Hippocampal formation (tissue), 2 donors: ENCODE measurements around the gene KIRREL3.

Source experiments
- DNase-seq, 2 donors: peaks; one replicate each; lab custom pipeline; 2025; lab: John Stamatoyannopoulos, UW

The KIRREL3 gene

DNA sequence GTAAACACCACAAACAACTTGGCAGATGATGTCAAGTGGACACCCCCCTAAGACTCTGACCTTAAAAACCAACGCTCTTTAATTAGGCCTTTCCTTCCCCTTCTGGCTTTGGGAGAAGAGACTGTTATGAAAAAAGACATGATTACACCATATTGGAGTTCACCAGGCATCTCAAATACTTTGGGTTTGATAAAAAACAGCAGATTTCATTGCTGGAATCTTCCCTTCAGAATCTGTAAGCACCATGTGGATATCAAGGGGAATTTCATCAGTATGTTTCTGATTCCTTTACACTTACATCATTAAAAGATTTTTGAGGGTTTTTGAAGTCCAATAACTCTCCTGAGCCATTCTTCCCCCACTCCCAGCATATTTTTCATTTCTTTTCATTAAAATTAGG, 85.6 kb downstream of the KIRREL3 start:
- no peak for DNase-seq

GRCh38 chr11:126914166-126914565, 86.4 kb downstream of the KIRREL3 start:
- no peak for DNase-seq

DNA sequence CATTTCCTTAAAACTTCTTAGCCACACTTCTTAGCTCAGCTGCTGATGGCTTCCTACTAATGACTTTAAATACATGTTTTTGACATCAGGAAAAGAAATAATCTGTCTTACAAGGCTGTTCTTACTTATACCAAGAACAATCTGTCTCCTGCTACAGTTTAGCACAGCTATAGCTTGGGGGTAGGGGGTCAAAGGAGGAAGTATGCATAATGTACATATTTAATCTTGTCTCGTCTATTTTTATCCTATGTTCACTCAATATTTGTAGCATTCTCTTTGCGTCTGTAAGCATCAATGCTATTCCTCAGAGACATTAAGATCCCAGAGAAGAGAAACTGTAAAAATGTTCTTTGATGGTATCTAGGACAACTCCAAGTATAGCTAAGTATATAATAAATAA, 96.0 kb downstream of the KIRREL3 start:
- DNase-seq: no peak

- no peak for DNase-seq
Observed at GRCh38 chr11:126901783-126902182, 98.8 kb downstream of the KIRREL3 start.

DNA sequence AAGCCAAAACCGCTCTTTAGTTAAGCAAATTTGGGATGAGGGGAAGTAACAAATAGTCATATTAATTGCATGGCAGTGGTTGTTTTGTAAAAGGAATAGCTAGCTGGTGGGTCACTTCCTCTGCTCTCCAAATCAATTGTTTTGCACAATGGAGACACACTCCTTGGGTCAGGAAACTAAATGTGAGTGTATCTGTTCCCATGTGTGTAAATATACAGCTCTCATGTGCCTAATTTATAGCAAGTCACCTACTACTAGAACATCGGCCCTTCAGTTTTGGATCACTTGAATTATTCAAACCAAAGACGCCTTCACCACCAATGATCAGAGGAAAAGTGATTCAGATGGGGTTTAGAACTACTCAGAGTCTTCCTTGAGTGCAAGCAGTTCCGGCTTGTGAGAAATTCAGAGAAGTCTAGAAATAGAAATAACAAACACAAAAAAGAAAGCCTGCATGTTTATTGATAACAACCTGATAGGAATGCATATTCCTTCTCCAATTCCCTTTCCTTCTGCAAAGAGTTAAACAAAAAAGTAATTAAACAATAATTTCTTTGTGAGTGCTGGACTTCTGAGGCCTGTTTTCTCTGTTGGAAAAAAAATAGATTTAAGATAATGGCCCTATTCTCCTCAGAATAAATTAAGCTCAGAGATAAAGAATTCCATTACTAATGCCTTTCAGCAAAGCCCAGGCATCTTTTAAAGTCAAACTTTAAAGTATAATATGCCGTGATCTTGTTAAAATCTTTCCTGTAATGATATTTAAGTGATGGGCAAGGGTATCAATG, 100.4 kb downstream of the KIRREL3 start:
- DNase-seq: peak in 1 of 2 donors; percentile 31

DNA sequence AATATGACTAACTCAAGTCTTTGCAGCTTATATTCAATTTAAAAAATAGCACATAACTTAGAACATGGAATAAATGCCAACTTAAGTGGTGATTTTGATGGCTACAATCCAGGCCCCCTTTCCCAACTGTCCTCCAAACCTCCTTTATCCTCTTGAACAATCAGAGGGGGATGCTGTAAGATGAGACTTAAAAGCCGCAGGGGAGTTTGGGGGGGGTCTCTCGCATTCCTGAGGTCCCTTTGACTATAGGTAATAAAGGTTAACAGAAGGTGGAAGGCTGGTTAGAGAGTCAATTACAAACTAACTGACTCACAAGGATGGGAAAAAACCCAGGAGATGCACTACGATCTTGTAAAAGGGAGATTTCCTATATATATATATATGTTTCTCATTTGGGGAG, 101.8 kb downstream of the KIRREL3 start:
- DNase-seq: no peak

GRCh38 chr11:126897430-126897829, 103.1 kb downstream of the KIRREL3 start:
- no peak for DNase-seq

- DNase-seq: no peak
Observed at GRCh38 chr11:126896025-126896424, 104.5 kb downstream of the KIRREL3 start.

DNA sequence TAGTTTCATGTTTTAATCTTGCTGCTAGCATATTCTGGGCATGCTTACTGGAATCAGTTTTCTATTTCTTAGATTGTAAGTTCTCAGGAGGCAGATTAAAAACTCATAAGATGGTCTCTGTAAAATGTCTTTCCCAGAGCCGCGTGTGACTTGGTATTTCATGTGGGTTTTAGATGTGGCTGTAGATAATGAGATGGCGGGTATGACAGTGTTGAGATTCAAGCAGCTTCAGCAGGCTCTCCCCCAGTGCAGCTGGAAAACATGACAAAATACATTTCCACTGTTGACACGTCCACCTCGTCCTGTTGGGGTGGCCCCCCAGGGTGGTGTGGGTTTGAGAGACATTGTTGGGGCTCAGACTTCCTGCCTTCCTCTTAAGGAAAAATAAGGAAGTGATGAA, 106.8 kb downstream of the KIRREL3 start:
- no peak for DNase-seq

DNA sequence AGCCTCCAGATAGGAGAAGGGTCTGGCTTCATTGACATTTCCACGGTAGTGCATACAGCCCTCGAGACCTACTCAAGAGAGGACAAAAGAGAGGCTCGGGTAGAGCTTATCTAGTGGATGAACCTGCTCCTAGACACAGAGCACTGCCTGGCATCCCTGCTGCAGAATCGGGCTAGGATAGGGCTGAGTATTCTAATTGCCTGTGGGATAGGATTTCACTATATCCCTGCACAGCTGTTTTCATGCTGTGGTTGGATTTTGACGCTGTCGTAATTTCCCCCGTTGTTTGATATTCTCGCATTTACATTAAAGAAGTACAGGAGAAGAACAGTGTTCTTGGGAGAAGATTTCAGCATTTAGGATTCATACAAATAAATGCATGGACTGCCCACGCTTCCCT, 107.8 kb downstream of the KIRREL3 start:
- DNase-seq: no peak

- peak in 1 of 2 donors; percentile 18 for DNase-seq
Observed at GRCh38 chr11:126891556-126892217, 108.9 kb downstream of the KIRREL3 start.

- DNase-seq: peak; percentile 65 to 91
Observed at GRCh38 chr11:126890561-126890960, 110.0 kb downstream of the KIRREL3 start.

DNA sequence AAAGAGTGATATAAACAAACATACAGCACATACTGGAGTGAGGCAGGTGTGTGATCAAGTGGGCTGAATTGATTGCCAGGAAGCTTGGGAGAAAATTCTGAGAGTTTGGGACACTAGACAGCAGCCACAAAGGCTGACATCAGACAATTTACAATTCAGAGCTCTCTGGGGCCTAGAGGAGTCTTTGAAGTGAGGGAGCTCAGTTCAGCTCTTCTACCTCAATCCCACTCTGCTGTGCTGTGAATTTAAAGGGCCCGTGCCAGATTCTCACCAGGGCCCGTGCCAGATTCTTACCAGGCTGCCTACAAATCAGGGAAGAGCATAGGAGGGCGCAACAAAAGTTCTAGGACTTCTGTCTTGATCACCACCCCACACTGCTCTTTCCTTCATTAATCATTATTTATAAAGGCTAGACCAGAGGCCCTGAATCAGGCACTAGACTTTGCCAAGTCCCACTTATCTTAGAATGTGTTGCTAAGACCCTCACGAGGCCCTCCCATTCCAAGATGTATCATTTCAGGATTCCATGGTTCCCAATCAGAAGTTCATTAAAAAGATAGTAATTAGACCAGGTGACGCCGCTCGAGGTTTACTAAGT, 112.4 kb downstream of the KIRREL3 start:
- DNase-seq: no peak

DNA sequence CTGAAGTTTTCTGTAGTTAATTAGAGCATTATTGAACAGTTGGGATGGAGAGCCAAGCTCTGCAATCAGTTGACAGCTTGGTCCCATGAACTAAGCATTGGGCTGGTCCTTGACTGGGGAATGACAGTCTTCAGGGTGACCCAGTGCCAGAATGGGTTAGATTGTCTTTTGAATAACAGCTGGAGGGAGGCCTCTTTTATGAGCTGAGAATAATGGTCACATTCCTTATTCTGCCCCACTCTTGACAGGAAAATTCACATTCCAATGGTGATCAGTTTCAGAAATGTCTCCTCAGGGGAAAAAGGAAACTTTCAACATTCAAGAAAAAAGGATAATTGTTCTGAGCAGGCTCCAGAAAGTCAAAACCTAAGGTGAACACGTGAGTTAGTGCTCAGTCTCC, 113.9 kb downstream of the KIRREL3 start:
- DNase-seq: no peak

DNA sequence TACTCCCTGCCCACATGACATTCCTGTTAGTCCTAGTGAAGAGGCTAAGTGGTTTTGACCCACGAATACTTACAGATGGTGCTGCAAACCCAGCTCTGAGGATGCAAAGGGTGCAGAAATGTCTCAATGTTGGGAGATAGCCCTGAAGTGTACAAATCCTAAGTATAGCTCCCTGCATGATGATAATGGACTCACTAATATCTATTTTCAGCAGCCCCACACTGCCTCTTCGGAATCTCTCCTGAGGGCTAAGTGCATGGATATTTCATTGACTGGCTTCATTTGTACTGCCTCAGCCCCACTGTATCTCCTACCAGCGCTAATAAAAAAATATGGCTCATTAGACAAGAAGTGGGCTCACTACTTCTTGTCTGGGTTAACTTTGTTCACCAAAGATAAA, 114.5 kb downstream of the KIRREL3 start:
- no peak for DNase-seq

DNA sequence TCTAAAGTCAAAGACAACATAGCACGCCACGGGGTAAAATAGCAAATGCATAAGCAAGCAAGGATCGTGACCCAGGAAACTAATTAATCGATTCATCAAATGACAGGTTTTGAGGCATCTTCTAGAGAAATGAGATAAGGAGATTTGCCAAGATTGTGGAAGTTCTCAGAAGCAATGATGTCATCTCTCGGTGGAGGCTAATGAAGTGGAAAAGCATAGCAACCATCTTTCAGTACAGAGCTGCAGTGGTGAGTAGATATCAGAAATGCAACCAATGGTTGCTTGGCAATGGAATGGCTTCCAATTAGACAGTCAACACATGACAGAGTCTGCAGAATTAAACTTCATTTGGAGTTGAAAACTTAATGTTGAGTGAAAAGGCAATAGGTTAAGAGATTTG, 116.0 kb downstream of the KIRREL3 start:
- no peak for DNase-seq

GRCh38 chr11:126884192-126884591, 116.4 kb downstream of the KIRREL3 start:
- DNase-seq: no peak

GRCh38 chr11:126880872-126881271, 119.7 kb downstream of the KIRREL3 start:
- DNase-seq: no peak

DNA sequence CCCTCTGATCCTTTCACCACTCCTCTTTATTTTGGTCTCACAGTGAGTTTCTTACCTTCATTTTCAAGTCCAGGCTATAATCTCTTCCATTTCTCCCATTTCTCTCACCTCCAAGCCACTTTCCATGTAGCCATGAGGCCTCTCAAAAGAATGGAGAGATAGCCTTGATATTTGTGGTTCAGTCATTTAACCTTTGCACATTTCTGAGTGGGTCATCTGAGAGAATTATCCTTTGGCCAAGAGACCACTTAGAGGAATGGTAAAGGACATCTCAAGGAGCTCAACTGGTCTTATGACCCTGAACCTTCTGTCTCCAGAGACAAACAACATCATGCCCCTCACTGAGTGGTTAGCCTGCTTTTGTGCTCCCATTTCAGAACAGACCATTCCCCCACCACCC, 121.1 kb downstream of the KIRREL3 start:
- no peak for DNase-seq

DNA sequence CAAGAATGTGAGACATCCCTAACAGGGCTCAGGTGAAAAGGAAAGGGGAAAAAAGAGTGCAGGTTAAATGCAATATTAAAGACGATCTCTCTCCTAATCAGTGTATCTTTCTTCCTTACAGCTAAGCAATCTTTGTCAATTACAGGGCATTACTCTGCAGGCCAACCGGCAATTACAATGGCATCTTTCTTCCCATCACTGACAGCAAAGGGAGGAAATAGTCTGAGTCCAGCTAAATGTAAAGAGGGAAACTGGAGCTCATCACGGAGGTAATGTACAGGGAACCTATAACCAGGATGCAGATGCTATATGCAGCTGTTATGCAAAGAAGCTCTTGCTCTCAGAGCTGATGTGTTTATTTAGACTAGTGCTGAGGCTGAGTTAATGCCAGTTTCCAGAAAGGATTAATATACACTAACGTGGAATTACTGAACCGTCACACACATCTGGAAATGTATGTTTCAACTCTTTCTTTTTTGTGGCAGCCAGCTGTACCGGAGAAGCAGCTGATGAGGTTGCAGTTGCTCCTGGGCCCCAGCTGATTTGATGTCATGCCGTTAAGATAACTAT, 121.6 kb downstream of the KIRREL3 start:
- DNase-seq: peak in 1 of 2 donors; percentile 44

DNA sequence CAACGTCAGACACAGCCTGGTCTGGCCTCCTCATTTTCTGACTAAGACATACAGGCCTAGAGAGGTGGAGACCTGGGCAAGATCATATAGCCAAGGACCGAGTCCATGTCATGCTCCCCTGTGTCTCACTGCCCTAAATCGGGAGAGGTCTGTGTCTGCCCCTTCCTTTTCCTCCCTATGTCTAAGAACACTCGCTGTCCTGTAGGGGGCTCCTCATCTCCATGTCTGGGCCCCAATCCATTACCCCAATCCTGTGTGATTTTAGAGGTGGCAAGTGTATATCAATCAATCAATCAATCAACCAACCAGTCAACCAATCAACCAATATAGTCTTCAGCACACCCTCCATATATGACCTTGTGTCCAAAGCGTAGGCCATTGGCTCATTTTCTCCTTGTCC, 125.7 kb downstream of the KIRREL3 start:
- DNase-seq: no peak

DNA sequence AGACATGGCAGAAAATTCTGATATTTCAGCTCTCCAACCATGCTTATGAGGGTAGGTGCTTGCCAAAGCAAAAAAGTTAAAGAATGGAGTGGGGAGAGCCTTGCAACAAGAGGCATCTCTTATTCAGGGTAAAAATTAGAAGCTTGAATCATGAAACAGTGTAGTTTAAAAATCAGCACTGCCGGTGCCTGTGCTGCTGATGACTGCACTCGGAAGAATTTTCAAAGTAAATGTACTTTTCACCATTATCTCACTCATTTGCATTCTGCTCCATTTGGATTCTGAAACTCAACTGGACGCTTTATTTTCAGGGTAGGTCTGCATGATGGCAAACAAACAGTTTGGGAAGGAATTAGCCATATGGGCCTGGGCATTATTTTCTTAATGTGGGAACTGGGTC, 126.3 kb downstream of the KIRREL3 start:
- no peak for DNase-seq

DNA sequence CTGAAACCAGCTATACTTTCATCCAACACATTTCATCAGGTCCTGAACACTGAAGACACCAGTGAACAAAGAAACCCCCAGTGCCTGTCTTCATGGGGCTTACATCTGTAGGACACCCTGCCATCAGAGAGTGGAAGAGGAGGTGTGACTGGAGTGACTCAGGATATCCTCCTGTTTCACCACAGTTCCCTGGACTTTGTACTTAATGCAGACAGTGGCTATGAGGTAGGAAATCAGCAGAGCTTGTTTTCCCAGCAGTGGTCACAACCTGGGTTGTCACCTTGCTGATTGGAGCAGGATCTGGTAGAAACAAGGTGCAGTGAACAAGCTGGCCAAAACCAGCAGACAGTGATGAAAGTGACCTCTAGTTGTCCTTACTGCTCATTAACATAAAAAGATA, 128.8 kb downstream of the KIRREL3 start:
- DNase-seq: no peak
